ENCODE data around the gene CACNA2D3. TPM values are rescaled to one million over a fixed set of nuclear protein-coding genes. Genes with fewer than 3 reads are reported as not detected.

Gene CACNA2D3
- total and polyA plus RNA-seq, 4 donors: 0.06 to 0.37 (median 0.08) TPM; not detected in 1

GRCh38 chr3:54131026-54131605 lies 8.8 kb downstream of the CACNA2D3 start:
- Histone ChIP-seq H3K4me3 (ENCODE audit: low read depth in 1 of 3, low read length in 3 of 3) (no peak overlapping the region), H3K27ac (ENCODE audit: low read depth in 1 of 2, low read length in 2 of 2) (no peak overlapping the region), H3K9me3 (ENCODE audit: control insufficient read depth in 4 of 4, low read length in 3 of 4) (no peaks in the 10 kb centered on the region), H3K9ac (ENCODE audit: low read depth in 1 of 2, low read length in 2 of 2) (no peak overlapping the region), H3K27me3 (ENCODE audit: control insufficient read depth in 4 of 4, insufficient read depth in 4 of 4, low read length in 3 of 4) (no peaks in the 10 kb centered on the region), H3K36me3 (ENCODE audit: control insufficient read depth in 4 of 4, insufficient read depth in 3 of 4, low read depth in 1 of 4, low read length in 3 of 4) (no peaks in the 10 kb centered on the region), H3K4me1 (ENCODE audit: control insufficient read depth in 4 of 4, insufficient read depth in 4 of 4, low read length in 3 of 4) (peaks cover 0 to 1% (median 0%) of the 10 kb centered on the region in 4 donors)
- DNase-seq (ENCODE audit: low spot score): peak; percentile 9
- WGBS: 90% methylated on average over 4 of the region's 4 CpGs
- TF ChIP-seq FOXA2 (IDR thresholded peaks at IDR 0.05) (no peak), ATF3 (IDR thresholded peaks at IDR 0.05) (no peak), RXRA (IDR thresholded peaks at IDR 0.05) (no peak)

GRCh38 chr3:54131890-54132289 lies 9.5 kb downstream of the CACNA2D3 start:
- Histone ChIP-seq H3K4me1 (ENCODE audit: control insufficient read depth in 4 of 4, insufficient read depth in 4 of 4, low read length in 3 of 4) (peaks cover 0 to 1% (median 0%) of the 10 kb centered on the region in 4 donors), H3K27me3 (ENCODE audit: control insufficient read depth in 4 of 4, insufficient read depth in 4 of 4, low read length in 3 of 4) (no peaks in the 10 kb centered on the region), H3K36me3 (ENCODE audit: control insufficient read depth in 4 of 4, insufficient read depth in 3 of 4, low read depth in 1 of 4, low read length in 3 of 4) (no peaks in the 10 kb centered on the region), H3K9ac (ENCODE audit: low read depth in 1 of 2, low read length in 2 of 2) (no peak overlapping the region), H3K9me3 (ENCODE audit: control insufficient read depth in 4 of 4, low read length in 3 of 4) (no peaks in the 10 kb centered on the region), H3K27ac (ENCODE audit: low read depth in 1 of 2, low read length in 2 of 2) (no peak overlapping the region), H3K4me3 (ENCODE audit: low read depth in 1 of 3, low read length in 3 of 3) (no peak overlapping the region)
- no peak for DNase-seq (ENCODE audit: low spot score)
- 83% methylated on average over 8 of the region's 8 CpGs for WGBS
- TF ChIP-seq HNF4G (IDR thresholded peaks at IDR 0.05) (no peak), HNF4A (conservative IDR thresholded peaks at IDR 0.05) (no peak), CTCF (IDR thresholded peaks at IDR 0.05; ENCODE audit: low read depth, low read length, missing input control) (no peak), RAD21 (IDR thresholded peaks at IDR 0.05) (no peak), FOXA1 (IDR thresholded peaks at IDR 0.05) (no peak), EGR1 (IDR thresholded peaks at IDR 0.05; ENCODE audit: low read depth in 2 of 2) (no peak), TAF1 (conservative IDR thresholded peaks at IDR 0.05) (no peak), FOXA2 (IDR thresholded peaks at IDR 0.05) (no peak), REST (IDR thresholded peaks at IDR 0.05) (no peak), RXRA (IDR thresholded peaks at IDR 0.05) (no peak), MAX (IDR thresholded peaks at IDR 0.05) (no peak), ATF3 (IDR thresholded peaks at IDR 0.05) (no peak), SP1 (IDR thresholded peaks at IDR 0.05) (no peak), NR2F2 (IDR thresholded peaks at IDR 0.05) (no peak), YY1 (IDR thresholded peaks at IDR 0.05) (no peak), JUND (IDR thresholded peaks at IDR 0.05) (no peak), GABPA (IDR thresholded peaks at IDR 0.05 in 1 of 2, conservative IDR thresholded peaks at IDR 0.05 in 1 of 2) (no peak), ZBTB33 (IDR thresholded peaks at IDR 0.05) (no peak)
